Measurements from ENCODE around the gene KIFC3. TPM values are rescaled to one million over a fixed set of nuclear protein-coding genes. Genes with fewer than 3 reads are reported as not detected.

KIFC3 gene
- total RNA-seq, 1 donor from 2014 or later: 0.52 TPM

DNA sequence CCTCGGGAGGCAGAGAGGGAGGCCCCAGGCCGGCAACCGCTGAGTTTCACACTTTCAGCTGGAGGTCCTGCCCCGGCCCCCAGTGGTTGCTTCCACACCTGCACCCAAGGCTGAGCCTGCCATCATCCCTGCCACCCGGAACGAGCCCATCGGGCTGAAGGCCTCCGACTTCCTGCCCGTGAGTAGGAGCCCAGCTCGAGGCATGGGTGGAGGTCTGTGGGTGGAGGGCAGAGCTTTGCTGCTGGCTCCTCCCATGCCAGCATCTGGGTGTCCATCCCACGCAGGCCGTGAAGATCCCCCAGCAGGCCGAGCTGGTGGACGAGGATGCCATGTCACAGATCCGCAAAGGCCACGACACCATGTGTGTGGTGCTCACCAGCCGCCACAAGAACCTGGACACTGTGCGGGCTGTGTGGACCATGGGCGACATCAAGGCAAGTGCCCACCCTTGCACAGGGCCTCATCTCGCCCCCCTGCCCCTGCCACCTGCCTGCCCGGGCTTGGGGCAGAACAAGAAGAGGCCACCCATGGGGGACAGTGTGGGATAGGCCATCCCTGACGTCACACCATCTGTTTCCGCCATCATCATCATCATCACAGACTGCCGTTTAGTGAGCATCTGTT, 47.1 kb downstream of the KIFC3 start:
- peaks cover 6% of the 10 kb centered on the region for H3K4me1 Mint-ChIP-seq (ENCODE audit: low read depth)
- no peaks in the 10 kb centered on the region for H3K27me3 Mint-ChIP-seq (ENCODE audit: low read depth)
- H3K36me3 Mint-ChIP-seq (ENCODE audit: low read depth): peaks cover 9% of the 10 kb centered on the region
- no peak overlapping the region for H3K27ac Mint-ChIP-seq
- intact Hi-C loops (cut with micrococcal nuclease): loop anchor here (5.0 kb wide), 2 partner anchors 142 to 247 kb away; partner anchors contain the start of genes USB1 and ZNF319
- no peak overlapping the region for H3K4me3 Mint-ChIP-seq (ENCODE audit: low read depth)
- H3K9me3 Mint-ChIP-seq: no peaks in the 10 kb centered on the region
- no peak for DNase-seq (ENCODE audit: low spot score)

DNA sequence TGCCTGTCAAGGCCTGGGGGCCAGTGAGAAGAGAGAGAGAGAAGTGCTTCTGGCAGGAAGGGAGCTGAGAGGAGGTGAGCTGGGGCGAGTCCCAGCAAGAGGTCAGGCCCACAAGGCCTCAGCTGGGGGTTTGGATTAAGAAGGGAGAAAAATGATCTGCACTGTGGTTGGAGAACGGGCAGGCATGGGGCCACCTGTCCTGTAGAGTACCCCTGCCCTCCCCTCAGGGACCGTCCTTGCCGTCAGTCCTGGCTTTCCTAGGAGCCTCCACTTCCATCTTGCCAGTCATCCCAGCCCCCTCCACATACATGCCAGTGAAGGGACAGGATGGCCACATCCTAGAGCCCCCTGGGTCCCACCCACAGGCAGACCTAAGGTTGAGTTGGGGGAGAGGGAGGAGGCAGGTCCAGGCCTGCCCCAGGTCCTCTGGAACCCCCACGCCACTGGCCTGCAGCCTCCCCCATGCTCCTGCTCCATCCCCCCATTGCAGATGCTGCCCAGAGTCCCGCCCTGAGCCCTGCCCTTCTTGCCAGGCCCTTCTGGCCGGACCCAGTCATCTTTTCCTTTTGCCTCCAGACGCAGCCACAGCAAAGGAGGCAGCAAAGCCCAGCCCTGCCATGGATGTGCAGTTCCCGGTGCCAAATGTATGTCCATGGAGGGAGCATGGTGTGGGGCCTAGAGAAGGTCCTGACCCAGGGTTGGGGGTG, 47.8 kb downstream of the KIFC3 start:
- Mint-ChIP-seq H3K27ac (no peak overlapping the region), H3K36me3 (ENCODE audit: low read depth) (peaks cover 9% of the 10 kb centered on the region), H3K4me1 (ENCODE audit: low read depth) (peaks cover 6% of the 10 kb centered on the region), H3K9me3 (no peaks in the 10 kb centered on the region), H3K4me3 (ENCODE audit: low read depth) (no peak overlapping the region), H3K27me3 (ENCODE audit: low read depth) (no peaks in the 10 kb centered on the region)
- intact Hi-C loops (cut with micrococcal nuclease): loop anchor here (5.0 kb wide), 2 partner anchors 143 to 248 kb away; partner anchors contain the start of genes USB1 and ZNF319
- no peak for DNase-seq (ENCODE audit: low spot score)

GRCh38 chr16:57753448-57754353, 48.6 kb downstream of the KIFC3 start:
- H3K4me3 Mint-ChIP-seq (ENCODE audit: low read depth): no peak overlapping the region
- intact Hi-C loops (cut with micrococcal nuclease): no loop called here

GRCh38 chr16:57752581-57753447, 49.5 kb downstream of the KIFC3 start:
- intact Hi-C loops (cut with micrococcal nuclease): no loop called here

More at GRCh38 chr16:57753448-57754353, 48.6 kb downstream of the KIFC3 start:
- Mint-ChIP-seq H3K9me3 (no peaks in the 10 kb centered on the region), H3K27ac (no peak overlapping the region), H3K4me1 (ENCODE audit: low read depth) (peaks cover 4% of the 10 kb centered on the region), H3K27me3 (ENCODE audit: low read depth) (no peaks in the 10 kb centered on the region), H3K36me3 (ENCODE audit: low read depth) (peaks cover 9% of the 10 kb centered on the region)
- no peak for DNase-seq (ENCODE audit: low spot score)

DNA sequence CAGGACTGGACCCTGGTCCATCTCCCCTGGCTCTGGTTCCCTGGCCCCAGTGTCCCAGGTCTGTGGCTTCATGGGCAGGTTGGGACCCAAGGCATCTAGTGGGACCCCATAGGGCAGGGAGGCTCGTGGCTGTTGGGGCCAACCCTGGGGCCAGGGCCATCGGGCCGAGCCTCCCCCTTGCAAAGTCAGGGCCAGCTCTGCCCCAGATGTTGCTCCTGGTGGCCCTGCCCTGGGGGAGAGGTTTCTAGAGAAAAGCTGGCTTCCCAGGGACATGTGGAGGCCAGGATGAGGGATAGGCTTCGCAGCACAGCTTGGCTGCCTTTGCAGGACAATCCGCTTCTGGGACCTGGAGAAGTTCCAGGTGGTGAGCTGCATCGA, 50.1 kb downstream of the KIFC3 start:
- Mint-ChIP-seq H3K36me3 (ENCODE audit: low read depth) (peaks cover 9% of the 10 kb centered on the region), H3K4me1 (ENCODE audit: low read depth) (peaks cover 4% of the 10 kb centered on the region), H3K9me3 (no peaks in the 10 kb centered on the region), H3K27ac (no peak overlapping the region), H3K4me3 (ENCODE audit: low read depth) (no peak overlapping the region), H3K27me3 (ENCODE audit: low read depth) (no peaks in the 10 kb centered on the region)
- DNase-seq (ENCODE audit: low spot score): no peak
- intact Hi-C loops (cut with micrococcal nuclease): no loop called here

More at GRCh38 chr16:57752581-57753447, 49.5 kb downstream of the KIFC3 start:
- peaks cover 9% of the 10 kb centered on the region for H3K36me3 Mint-ChIP-seq (ENCODE audit: low read depth)
- DNase-seq (ENCODE audit: low spot score): no peak
- no peaks in the 10 kb centered on the region for H3K9me3 Mint-ChIP-seq
- H3K27me3 Mint-ChIP-seq (ENCODE audit: low read depth): no peaks in the 10 kb centered on the region
- peaks cover 4% of the 10 kb centered on the region for H3K4me1 Mint-ChIP-seq (ENCODE audit: low read depth)
- H3K27ac Mint-ChIP-seq: no peak overlapping the region
- H3K4me3 Mint-ChIP-seq (ENCODE audit: low read depth): no peak overlapping the region

- Mint-ChIP-seq H3K36me3 (ENCODE audit: low read depth) (peaks cover 9% of the 10 kb centered on the region), H3K9me3 (no peaks in the 10 kb centered on the region), H3K4me1 (ENCODE audit: low read depth) (peaks cover 4% of the 10 kb centered on the region), H3K27ac (no peak overlapping the region), H3K4me3 (ENCODE audit: low read depth) (no peak overlapping the region), H3K27me3 (ENCODE audit: low read depth) (no peaks in the 10 kb centered on the region)
- no peak for DNase-seq (ENCODE audit: low spot score)
- intact Hi-C loops (cut with micrococcal nuclease): no loop called here
Observed at GRCh38 chr16:57751539-57752202, 50.6 kb downstream of the KIFC3 start.

GRCh38 chr16:57750796-57751538, 51.3 kb downstream of the KIFC3 start:
- Mint-ChIP-seq H3K27ac (no peak overlapping the region), H3K36me3 (ENCODE audit: low read depth) (peaks cover 5% of the 10 kb centered on the region)
- intact Hi-C loops (cut with micrococcal nuclease): no loop called here

DNA sequence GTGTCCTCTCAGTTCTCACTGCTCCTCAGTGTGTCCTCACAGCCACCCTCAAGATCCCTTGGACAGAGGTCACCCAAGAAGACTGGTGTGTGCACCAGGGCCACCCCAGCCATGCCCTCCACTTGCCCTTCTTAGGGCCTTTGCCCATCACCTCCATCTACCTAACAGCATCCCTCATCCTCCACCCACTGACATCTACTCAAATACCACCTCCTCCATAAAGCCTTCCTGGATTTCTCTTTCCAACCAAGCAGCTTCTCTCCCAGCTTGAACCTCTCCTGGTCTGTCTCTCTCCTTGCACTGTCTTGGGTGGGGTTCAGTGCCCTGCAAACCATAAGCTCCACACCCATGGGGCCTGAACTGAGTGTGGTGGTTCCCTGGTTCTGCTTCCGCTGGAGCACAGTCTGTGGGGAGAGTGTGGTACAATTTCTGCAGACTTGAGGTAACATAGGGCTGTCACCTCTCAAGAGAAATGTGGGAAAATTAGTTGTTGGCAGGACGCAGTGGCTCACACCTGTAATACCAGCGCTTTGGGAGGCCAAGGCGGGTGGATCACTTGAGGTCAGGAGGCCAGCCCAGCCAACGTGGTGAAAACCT, 52.3 kb downstream of the KIFC3 start:
- Mint-ChIP-seq H3K4me1 (ENCODE audit: low read depth) (no peaks in the 10 kb centered on the region), H3K9me3 (no peaks in the 10 kb centered on the region), H3K36me3 (ENCODE audit: low read depth) (peaks cover 4% of the 10 kb centered on the region), H3K27ac (no peak overlapping the region), H3K4me3 (ENCODE audit: low read depth) (no peak overlapping the region), H3K27me3 (ENCODE audit: low read depth) (no peaks in the 10 kb centered on the region)
- DNase-seq (ENCODE audit: low spot score): no peak
- intact Hi-C loops (cut with micrococcal nuclease): no loop called here

More at GRCh38 chr16:57750796-57751538, 51.3 kb downstream of the KIFC3 start:
- no peaks in the 10 kb centered on the region for H3K9me3 Mint-ChIP-seq
- no peak for DNase-seq (ENCODE audit: low spot score)
- H3K4me1 Mint-ChIP-seq (ENCODE audit: low read depth): peaks cover under 1% of the 10 kb centered on the region
- H3K27me3 Mint-ChIP-seq (ENCODE audit: low read depth): no peaks in the 10 kb centered on the region
- H3K4me3 Mint-ChIP-seq (ENCODE audit: low read depth): no peak overlapping the region

- H3K4me3 Mint-ChIP-seq (ENCODE audit: low read depth): no peak overlapping the region
- H3K27me3 Mint-ChIP-seq (ENCODE audit: low read depth): no peaks in the 10 kb centered on the region
- intact Hi-C loops (cut with micrococcal nuclease): no loop called here
- no peak overlapping the region for H3K27ac Mint-ChIP-seq
- H3K36me3 Mint-ChIP-seq (ENCODE audit: low read depth): peaks cover 4% of the 10 kb centered on the region
- no peaks in the 10 kb centered on the region for H3K9me3 Mint-ChIP-seq
- H3K4me1 Mint-ChIP-seq (ENCODE audit: low read depth): no peaks in the 10 kb centered on the region
- DNase-seq (ENCODE audit: low spot score): no peak
Observed at GRCh38 chr16:57749101-57749692, 53.1 kb downstream of the KIFC3 start.

GRCh38 chr16:57748596-57748995, 53.7 kb downstream of the KIFC3 start:
- Mint-ChIP-seq H3K4me3 (ENCODE audit: low read depth) (no peak overlapping the region), H3K27me3 (ENCODE audit: low read depth) (no peaks in the 10 kb centered on the region), H3K9me3 (no peaks in the 10 kb centered on the region), H3K4me1 (ENCODE audit: low read depth) (no peaks in the 10 kb centered on the region), H3K27ac (no peak overlapping the region), H3K36me3 (ENCODE audit: low read depth) (peaks cover 4% of the 10 kb centered on the region)
- no peak for DNase-seq (ENCODE audit: low spot score)
- intact Hi-C loops (cut with micrococcal nuclease): no loop called here

- H3K27me3 Mint-ChIP-seq (ENCODE audit: low read depth): no peaks in the 10 kb centered on the region
- peaks cover 4% of the 10 kb centered on the region for H3K36me3 Mint-ChIP-seq (ENCODE audit: low read depth)
- no peak for DNase-seq (ENCODE audit: low spot score)
- H3K9me3 Mint-ChIP-seq: no peaks in the 10 kb centered on the region
- no peaks in the 10 kb centered on the region for H3K4me1 Mint-ChIP-seq (ENCODE audit: low read depth)
- no peak overlapping the region for H3K4me3 Mint-ChIP-seq (ENCODE audit: low read depth)
- intact Hi-C loops (cut with micrococcal nuclease): no loop called here
- no peak overlapping the region for H3K27ac Mint-ChIP-seq
Observed at GRCh38 chr16:57747996-57748395, 54.3 kb downstream of the KIFC3 start.
